ENCODE data around the gene NLE1.
"Not testable (repeated sequence)": the region's sequence is repeated elsewhere in the genome, so short reads cannot be mapped to it uniquely, and the experiment has no call there.

NLE1 gene

DNA sequence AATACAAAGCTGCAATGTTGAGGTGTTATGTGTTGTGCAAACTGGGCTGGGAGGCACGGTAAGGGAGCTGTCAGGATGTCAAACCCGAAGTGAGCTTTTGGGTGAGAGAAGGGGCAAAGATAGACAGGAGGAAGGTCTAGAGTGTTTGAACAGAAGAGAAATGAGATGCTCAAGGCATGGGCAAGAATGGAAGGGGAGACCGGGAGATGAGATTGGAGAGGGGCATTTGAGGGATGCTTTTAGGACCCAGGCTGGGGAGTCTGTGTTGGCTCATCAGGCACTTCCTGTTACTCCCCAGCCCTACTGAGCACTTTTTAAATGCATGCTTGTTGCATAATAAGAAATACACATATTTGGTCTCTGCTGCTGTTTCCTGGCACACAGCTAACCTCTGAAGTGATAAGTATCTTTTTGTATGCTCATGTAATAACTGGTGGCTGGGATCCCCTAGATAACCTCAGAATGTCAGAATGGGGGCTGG is 19.2 kb upstream of the NLE1 start:
- DNase-seq, result peak; percentile 19 to 62

DNA sequence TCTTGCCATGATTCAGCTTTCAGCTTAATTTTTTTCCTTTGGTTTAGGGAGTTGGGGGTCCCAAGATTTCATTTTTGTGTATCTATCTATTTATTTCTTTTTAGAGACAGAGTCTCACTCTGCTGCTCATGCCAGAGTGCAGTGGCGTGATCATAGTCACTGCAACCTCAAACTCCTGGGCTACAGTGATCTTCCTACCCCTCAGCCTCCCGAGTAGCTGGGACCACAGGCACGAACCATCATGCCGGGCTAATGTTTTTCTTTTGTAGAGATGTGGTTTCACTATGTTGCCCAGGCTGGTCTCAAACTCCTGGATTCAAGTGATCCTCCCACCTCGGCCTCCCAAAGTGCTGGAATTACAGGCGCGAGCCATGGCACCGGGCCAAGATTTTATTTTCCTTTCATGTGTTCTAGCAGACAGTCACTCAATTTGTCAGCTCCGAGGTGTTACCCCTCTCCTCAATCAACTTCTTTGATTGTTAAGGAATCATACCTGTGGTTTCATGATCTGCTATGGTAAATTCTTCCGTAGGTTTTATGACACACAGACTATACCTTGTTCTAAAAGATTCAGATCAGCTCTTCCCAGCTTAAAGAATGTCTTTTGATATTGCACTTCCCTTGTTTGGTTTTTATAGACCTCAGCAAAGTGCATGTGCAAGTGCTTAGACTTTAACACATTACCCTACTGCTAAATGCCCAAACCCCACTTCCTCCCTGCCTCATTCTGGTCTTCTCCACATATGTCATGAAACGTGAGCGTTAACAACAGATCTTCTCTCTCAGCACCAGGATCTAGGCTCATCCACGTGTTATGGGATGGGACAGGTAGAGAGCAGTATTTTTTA is 18.5 kb upstream of the NLE1 start:
- peak in 1 of 2 donors; percentile 49 for DNase-seq

DNA sequence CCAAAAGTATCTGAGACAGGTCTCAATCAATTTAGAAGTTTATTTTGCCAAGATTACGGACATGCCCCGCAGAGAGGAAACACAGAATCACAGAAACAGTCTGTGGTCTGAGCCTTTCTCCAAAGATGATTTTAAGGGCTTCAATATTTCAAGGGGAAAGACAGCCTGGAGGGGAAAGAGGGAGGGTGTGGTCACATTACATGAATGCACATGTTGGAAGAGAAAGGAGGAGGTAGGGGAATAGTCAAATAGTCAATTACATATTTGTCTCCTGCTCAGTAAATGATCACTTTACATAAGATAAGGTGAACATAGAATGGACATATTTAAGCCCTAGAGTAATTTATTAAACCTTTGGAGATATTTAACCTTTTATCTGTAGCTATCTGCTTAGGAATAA is 17.8 kb upstream of the NLE1 start:
- no peak for DNase-seq

DNA sequence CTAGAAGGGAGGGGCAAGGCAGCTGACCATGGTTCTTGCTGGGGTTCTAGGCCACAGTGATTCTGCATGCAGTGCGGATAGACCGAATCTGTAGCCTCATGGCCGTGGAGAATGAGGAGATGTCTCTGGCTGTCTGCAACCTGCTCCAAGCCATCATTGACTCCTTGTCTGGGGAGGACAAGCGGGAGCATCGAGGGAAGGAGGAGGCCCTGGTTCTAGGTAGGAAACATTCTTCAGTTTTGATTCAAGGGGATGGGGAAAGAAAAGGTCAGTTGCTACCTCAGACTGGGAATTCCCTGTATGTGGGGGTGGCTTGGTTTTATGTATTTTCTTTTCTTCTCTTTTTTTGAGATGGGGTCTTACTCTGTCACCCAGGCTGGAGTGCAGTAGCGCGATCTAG is 13.1 kb upstream of the NLE1 start:
- DNase-seq, result no peak

DNA sequence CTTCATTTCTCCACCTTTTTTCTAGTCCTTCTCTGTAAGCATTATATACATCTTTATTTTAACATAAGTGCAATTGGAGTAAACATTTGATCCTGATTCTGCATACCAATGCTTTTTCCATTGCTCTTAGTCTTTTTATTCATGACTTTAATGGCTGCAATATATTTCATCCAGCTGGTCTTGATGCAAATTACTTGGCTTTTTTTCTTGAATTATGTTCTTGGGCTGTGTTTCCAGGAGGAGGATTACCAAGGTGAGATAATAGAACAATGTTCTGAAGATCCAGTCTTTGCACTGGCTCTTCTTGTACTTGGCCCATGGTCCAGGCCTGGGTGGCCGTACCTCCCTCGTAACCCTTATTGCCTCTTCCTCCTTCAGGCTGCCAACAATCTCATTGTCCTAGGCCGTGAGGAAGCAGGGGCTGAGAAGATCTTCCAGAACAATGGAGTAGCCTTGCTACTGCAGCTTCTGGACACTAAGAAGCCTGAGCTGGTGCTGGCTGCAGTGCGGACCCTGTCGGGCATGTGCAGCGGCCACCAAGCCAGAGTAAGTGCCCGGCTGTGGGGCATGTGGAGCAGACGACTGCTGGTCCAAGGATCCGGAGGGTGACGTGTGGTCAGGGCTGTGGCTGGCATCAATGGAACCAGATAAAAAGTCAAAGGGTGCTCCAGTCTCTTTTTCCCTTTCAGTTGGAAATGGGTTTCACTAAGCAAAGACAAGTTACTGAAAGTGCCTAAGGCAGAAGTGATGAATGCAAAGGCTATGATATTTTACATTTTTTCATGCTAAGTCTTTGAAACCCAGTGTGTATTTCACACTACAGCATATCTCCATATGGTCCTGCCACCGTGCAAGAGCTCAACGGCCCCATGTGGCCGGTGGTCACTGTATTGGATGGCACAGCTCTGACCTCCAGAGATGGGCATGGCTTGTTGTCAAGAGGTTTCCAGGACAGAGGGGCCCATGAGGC is 12.4 kb upstream of the NLE1 start:
- no peak for DNase-seq

DNA sequence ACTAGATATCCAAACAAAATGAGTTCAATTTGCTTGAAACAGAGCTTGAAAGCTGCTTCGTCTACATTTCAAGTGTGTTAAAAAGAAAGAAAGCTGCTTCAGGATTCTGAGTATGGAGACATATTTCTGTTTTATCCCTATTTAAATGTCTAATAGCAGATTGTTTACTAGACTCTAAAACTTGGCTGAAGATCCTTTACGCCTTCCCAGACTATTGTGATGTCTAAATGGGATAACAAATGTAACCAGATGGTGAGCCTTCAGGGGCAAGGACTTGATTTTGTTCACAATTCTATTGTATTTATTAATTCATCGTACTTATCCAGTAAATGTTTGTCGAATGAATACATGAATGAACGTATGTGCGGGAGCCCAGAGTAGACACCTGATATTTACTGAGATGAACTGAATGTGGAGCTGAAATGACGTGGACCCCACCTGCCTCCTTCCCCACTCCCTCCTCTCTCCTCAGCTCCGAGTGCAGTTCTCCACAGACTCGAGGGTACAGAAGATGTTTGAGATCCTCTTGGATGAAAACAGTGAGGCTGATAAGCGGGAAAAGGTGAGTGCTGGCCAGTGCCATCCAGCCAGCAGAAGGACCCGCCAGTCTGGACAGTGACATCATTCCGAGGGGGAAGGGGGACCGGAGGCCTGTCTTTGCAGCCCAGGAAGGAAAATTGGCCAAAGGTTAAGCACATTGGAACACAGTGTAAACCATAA is 10.5 kb upstream of the NLE1 start:
- no peak for DNase-seq

DNA sequence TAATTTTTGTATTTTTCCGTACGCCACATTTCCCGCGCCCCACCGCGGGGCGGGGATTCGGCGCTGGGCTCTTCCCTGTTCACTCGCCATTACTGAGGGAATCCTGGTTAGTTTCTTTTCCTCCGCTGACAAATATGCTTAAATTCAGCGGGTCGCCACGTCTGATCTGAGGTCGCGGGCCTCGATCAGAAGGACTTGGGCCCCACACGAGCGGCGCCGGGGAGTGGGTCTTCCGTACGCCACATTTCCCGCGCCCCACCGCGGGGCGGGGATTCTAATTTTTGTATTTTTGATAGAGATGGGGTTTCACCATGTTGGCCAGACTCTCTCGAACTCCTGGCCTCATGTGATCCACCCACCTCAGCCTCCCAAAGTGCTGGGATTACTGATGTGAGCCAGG is 9.0 kb upstream of the NLE1 start:
- not testable (repeated sequence) for DNase-seq

DNA sequence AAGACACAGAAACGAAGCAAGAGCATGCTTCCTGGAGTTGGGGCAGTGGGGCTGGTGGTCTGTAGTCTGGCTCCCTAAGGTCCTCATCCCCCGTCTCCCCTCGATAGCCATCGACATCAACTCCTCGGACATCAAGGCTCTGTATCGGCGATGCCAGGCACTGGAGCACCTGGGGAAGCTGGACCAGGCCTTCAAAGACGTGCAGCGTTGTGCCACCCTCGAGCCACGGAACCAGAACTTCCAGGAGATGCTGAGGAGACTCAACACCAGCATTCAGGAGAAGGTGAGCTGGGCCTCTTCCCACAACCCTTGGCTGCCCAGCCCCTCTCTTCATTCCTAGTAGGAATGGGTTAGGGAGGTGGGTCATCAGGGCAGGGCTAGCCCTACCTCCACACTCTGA is 7.8 kb upstream of the NLE1 start:
- no peak for DNase-seq

DNA sequence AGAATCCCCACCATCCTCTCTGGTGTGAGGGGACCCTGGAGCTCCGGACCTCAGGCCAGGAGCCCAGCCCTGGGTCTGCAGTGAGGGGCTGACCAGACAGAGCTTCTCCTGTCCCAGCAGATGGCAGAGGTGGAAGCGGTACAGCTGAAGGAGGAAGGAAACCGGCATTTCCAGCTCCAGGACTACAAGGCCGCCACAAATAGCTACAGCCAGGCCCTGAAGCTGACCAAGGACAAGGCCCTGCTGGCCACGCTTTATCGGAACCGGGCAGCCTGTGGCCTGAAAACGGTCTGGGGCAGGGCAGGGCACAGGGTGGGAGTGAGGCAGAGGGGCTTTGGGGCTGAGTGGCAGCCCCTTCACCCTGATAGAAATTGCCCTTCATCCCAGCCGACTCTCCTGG is 6.0 kb upstream of the NLE1 start:
- DNase-seq, result no peak

DNA sequence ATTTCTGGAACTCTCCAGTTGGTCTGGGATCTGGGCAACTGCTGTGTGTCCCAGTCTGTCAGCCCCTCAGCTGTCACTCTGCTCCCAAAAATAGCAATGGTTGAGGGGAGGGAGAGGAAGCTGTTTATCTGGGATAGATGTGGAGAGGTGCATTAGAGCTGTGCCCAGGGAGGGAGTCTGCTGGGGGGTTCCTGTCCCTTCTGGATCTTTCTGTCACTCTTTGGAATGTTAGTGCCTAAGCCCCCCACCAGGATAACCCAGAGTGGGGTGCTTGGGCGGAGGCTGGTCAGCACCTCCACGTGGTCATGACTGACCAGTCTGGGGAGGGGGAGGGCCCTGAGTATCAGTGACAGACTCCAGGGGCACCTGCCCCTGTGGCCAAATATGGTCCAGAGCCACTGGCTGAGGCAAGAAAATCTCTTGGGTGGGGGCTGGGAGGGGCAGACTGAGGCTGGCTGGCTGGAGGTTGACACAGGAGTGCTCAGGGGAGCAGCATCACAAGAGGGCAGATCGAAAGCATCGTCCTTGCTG is 5.3 kb upstream of the NLE1 start, which contains the start of gene UNC45B:
Gene UNC45B (plus strand): TSS at position 443 of the 531 bp plus-strand sequence. CDS start 447 bp downstream, outside the sequence.
- DNase-seq, result no peak

DNA sequence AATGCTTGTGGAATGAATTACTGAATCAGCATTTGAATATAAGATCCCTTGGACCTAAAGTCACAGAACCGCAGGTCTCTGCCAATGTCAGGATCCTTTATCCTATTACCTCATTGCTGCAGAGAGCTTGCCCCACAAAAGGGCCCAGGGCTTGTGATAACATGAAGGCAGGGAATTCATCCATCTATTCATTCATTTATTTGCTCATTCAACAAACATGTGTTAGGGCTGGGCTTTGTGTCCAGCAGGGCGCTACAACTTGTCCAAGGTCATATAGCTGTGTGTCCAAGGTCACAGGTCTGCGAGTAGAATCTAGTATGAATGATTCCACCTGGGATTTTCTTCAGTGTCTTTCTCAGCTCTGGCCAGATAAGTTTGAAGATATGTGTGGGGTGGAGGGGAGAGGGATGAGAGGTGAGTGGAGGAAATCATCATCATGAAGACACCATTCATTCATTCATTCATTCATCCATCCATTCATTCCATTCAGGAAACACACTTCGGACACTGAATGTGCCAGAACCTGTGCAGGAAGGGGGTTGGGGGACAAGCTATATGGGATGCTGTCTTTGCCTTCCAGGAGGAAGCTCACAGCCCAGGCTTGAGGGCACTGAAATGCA is 4.2 kb upstream of the NLE1 start:
- no peak for DNase-seq

DNA sequence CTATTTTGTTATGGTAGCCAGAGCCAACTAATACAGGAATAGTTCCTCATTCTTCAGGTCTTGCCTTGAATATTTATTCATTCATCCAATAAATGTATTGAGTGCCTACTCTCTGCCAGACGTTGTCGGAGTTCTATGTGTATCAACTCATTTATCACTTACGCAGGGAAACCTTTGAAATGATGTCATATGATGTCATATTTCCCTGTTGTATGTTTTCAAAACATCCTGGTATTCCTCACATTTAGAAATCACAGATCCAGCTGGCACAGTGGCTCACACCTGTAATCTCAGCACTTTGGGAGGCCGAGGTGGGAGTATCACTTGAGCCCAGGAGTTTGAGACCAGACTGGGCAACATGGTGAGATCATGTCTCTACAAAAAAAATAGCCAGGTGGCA is 2.7 kb upstream of the NLE1 start:
- DNase-seq, result no peak

DNA sequence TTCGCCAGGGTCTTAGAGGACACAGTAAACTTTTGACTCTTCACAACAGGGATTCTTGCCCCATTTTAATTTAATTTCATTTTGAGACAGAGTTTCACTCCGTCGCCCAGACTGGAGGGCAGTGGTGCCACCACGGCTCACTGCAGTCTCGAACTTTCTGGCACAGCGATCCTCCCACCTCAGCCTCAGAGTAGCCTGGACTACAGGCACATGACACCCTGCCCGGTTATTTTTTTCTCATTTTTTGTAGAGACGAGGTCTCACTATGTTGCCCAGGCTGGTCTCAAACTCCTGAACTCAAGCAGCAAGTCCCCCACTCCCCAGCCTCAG is 329 bp upstream of the NLE1 start:
- no peak for DNase-seq

DNA sequence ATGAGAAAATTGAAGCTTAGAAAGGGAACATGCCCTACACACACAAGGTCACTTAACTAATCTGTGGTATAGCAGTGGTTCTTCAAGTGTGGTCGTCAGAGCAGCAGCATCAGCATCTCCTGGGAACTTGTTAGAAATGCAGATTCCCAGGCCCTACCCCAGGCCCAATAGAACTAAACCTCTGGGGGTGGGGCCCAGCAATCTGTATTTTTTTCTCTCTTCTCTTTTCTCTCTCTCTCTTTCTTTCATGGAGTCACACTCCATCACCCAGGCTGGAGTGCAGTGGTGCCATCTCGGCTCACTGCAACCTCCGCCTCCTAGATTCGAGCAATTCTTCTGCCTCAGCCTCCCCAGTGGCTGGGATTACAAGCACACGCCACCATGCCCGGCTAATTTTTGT is 3.9 kb downstream of the NLE1 start:
- DNase-seq, result no peak

DNA sequence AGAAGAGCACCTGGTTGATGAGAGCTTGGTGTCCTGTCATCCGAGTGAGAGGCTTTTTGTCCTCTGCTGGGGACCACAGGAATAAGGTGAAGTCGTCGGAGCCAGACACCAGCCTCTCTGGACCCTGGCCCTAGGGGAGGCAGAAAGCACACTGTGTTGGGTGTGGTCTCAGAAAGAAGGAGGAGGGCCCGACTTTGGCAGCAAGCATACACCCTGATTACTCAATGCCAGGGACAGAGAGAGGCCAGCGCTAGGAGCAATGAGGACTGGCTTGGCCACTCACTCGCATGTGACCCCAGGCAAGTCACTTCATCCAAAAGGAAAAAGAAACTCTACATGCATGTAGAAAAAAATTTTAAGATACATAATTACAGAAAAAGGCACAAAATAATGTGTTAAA is 6.8 kb downstream of the NLE1 start:
- DNase-seq, result no peak

DNA sequence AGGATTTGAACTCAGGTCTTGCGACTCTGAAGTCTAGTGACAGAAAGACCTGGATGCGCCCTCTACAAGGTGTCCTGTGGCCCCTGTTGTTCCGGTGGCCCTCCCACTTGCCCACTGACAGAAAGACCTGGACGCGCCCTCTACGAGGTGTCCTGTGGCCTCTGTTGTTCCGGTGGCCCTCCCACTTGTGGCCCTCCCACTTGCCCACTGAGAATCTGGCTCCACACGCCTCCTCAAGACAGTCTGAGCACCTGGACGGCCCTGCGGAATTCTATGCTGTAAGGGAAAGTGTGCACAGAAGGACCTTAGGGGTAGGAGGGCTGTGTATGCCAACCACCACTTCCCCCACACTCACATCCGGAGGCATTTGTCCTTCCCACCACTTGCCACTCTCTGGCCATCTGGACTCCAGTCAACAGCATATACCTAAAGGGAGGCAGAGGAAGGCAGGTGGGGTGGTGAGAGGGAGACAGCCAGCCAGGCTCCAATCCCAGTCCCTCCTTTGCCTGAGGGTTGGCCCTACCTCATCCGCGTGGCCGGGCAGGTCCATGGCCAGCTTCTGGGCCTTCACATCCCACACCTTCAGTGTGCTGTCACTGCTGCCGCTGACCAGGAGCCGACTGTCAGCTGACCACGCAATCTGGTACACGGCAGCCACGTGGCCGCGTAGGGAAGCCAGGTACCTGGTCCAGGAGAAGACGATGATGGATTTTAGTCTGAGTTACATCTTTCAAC is 9.1 kb downstream of the NLE1 start:
- DNase-seq, result no peak

DNA sequence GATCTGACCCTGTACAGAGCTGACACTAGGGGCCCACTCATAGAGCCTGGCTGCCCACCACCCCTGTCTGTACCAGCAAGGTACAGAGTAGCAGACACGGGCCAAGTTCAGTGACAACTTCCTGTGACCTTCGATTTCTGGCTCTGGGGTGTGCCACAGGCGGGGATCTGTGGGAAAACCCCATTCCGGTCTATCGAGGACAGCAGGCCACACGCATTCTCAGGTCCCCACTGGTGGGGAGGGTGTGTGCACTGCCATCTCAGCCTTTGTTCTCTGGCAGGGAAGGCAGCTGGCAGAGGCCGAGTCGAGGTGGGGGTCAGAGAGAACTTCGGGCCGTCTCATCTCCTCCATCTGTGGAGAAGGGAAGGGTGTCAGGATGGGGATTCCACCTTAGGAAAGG is 10.0 kb downstream of the NLE1 start:
- no peak for DNase-seq

DNA sequence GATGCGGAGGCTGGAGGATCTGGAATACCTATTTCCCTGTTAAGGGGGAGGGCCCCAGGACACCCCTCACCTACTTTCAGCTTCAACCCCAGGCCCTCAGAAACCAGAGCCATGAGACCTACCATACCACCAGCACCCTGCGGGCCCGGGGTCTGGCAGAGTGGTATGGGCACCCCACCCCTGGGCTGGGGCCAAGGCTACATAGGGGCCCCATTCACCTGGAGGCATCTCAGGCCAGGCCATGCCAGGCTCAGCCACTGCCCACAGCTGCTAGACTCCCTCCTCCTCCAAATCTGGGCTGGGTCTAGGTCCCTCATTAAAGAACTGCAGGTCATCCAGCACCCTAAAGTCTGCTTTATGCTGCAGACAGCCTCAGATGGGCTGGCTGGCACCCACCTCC is 11.7 kb downstream of the NLE1 start:
- no peak for DNase-seq

DNA sequence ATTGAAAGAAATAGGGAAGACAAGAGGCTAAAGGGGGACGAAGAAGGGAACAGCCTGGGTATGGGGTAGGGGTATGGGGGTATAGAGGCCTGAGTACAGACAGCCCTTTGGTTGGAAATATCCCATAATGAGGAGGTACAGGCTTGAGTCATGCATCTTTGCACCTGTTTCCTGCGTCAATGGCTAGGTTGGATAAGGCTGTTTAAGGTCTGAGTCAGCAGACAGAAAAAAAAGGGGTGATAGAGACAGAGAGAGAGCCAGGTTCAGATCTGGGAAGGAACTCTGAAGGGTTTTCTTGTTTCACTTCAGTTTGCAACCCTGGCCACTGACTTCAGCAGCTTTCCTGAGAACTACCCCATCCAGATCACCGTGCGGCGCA is 12.1 kb downstream of the NLE1 start:
- no peak for DNase-seq

DNA sequence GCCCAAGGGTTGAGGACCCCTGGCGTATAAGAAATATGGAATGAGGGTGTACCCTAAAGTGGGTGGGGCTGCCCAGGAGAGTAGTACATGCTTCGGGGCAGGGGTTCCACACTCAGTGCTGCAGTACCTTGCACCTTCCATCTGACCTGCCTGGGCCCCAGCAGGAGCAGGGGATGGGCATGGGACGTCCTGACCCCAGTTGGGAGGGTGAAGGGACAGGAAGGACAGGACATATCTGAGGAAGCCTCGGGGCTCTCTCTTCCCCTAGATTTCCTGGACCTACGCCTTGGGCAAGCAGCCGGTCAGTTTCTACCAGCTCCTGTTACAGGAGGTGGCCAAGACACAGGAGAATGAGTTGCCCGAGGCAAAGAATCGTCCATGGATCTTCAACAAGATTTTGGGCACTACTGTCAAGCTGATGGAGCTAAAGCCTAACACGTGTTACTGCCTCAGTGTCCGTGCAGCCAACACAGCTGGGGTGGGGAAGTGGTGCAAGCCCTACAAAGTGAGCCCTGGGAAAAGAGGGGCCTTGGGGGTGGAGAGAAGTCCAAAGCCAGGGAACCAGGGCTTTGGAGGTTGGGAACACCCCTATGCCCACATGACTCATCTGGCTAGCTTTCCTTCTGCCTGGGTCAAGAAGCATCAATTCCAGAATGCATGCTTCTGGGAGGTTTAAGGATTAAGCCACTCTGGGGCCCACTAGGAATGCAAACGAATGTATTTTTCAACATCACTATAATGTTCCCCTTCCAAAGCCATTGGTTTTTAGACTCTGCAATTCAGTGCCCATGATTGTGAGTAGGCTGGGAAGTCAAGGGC is 12.7 kb downstream of the NLE1 start:
- no peak for DNase-seq

All from CD4-positive, alpha-beta T cell treated with Interleukin-4 for 1 hour (primary cell).